HG02763 (cell line): ENCODE data around the gene KRTAP9-8.
"Not testable (repeated sequence)": the region's sequence is repeated elsewhere in the genome, so short reads cannot be mapped to it uniquely, and the experiment has no call there.

ENCODE experiments used
- ATAC-seq: cut with Tn5 transposase; IDR thresholded peaks from one replicate; pipeline ENCODE4 v1.9.1; 2021; ENCODE audit warnings: mild to moderate bottlenecking, moderate library complexity; ENCODE audit not compliant: unreplicated experiment

KRTAP9-8 gene, protein sequence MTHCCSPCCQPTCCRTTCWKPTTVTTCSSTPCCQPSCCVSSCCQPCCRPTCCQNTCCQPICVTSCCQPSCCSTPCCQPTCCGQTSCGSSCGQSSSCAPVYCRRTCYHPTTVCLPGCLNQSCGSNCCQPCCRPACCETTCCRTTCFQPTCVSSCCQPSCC

DNA sequence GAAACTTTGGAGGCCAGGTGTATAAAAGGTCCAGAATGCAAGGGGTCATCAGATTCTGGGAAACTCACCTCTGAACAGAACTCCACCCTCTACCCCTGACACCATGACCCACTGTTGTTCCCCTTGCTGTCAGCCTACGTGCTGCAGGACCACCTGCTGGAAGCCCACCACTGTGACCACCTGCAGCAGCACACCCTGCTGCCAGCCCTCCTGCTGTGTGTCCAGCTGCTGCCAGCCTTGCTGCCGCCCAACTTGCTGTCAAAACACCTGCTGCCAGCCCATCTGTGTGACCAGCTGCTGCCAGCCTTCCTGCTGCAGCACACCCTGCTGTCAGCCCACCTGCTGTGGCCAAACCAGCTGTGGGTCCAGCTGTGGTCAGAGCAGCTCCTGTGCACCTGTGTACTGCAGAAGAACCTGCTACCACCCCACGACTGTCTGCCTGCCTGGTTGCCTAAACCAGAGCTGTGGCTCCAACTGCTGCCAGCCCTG lies at the start of gene KRTAP9-8:
Gene KRTAP9-8, plus strand, starts transcription at position 51 of the 489 bp plus-strand sequence. Its CDS starts 53 bp downstream, at position 104.
- not testable (repeated sequence) for ATAC-seq

DNA sequence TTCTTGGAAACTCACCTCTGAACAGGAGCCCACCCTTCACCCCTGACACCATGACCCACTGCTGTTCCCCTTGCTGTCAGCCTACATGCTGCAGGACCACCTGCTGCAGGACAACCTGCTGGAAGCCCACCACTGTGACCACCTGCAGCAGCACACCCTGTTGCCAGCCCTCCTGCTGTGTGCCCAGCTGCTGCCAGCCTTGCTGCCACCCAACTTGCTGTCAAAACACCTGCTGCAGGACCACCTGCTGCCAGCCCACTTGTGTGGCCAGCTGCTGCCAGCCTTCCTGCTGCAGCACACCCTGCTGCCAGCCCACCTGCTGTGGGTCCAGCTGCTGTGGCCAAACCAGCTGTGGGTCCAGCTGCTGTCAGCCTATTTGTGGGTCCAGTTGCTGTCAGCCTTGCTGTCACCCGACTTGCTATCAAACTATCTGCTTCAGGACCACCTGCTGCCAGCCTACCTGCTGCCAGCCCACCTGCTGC lies 47.9 kb upstream of the KRTAP9-8 start, which contains the start of gene KRTAP9-1:
Gene KRTAP9-1, plus strand, starts transcription at position 51 of the 482 bp plus-strand sequence. Its CDS starts 0 bp downstream, at position 51.
- not testable (repeated sequence) for ATAC-seq

DNA sequence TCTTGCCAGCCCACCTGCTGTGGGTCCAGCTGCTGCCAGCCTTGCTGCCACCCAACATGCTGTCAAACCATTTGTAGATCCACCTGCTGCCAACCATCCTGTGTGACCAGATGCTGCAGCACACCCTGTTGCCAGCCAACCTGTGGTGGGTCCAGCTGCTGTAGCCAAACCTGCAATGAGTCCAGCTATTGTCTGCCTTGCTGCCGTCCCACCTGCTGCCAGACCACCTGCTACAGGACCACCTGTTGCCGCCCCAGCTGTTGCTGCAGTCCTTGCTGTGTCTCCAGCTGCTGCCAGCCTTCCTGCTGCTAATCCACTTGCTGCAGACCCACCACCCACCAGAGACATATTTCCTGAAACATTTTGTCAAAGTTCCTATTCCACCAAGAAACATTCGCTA lies 47.5 kb upstream of the KRTAP9-8 start:
- ATAC-seq = no peak

DNA sequence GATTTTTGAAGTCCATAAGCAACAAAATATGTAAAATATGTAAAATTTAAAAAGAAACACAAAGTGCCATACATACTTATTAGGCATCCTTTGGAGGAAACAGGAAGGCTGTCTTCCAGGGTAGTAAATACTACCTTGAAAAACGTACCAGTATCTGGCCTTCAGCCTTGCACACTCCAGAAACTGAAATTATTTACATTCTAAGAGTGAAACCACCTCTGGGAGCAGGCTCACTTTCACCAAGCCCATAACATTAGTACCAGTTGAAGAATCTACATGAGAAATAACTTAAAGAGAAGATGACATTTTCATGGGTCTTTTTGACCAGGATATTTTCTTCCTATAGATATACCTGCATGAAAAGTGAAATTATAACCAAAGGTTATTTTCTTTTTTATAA lies 41.7 kb upstream of the KRTAP9-8 start:
- ATAC-seq = no peak

DNA sequence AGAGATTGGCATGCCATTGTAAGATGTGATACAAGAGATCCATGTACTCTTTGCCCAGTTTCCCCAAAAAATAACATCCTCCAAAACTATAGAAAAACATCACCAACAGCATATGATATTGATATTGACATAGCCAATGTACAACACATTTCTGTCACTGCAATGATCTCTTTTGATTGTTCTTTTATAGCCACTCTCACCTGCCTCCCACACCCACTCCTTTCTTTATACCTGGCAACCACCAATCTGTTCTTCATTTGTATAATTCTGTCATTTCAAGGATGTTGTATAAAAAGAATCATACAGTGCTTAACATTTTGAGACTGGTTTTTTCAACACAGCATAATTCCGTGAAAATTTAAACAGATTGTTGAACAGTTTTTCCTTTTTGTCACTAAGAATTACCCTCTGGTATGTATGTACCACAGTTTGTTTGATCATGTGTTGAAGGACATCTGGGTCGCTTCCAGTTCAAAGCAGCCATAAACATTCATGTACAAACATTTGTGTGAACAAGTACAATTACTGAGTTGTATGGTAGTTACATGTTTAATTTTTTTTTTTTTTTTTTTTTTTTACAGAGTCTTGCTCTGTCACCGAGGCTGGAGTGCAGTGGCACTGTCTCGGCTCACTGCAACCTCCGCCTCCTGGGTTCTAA lies 38.2 kb upstream of the KRTAP9-8 start:
- no peak for ATAC-seq

DNA sequence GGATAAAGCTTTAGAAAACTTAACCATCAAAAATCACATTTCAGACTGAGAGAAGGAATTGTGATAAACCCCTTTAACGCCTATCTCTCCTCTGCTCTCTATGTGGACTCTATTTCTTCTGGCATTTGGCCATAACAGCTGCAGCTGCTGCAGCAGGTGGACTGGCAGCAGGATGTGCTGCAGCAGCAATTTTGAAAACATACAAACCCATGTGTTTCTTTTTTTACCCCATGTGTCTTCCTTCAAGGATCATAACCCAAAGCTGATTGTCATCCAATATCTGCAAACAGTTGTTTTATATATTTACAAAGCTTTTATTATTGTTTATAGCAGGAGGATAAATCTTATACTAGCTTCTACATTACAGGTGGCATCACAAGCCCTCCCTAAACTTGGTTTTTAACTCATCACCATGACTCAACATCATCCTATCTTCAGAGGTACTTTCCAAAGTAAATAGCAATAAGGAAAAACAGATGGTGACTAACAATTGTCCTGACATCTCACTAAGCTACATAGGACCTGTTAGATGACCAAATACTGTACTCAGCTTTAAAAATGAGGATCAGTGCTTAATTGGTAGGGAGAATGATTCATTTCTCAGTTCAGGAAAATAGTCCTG lies 25.8 kb upstream of the KRTAP9-8 start:
- ATAC-seq = no peak

DNA sequence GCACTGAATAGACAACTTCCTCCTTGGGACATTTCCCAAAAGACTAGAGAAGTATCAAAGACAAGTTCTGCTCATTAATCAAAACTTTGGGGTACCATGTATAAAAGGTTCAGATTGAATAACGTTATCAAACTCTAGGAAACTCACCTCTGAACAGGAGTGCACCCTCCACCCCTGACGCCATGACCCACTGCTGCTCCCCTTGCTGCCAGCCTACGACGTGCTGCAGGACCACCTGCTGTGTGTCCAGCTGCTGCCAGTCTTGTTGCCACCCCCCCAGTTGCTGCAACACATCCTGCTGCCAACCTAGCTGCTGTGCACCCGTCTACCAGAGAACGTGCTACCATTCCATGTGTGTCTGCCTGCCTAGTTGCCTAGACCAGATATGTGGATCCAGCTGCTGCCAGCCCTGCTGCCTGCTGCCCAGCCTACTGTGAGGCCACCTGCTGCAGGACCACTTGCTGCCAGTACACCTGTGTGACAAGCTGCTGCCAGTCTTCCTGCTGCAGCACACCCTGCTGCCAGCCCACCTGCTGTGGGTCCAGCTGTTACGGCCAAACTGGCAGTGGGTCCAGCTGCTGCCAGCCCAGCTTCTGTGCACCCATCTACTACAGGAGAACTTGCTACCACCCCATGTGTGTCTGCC lies 25.2 kb upstream of the KRTAP9-8 start:
- ATAC-seq = no peak

DNA sequence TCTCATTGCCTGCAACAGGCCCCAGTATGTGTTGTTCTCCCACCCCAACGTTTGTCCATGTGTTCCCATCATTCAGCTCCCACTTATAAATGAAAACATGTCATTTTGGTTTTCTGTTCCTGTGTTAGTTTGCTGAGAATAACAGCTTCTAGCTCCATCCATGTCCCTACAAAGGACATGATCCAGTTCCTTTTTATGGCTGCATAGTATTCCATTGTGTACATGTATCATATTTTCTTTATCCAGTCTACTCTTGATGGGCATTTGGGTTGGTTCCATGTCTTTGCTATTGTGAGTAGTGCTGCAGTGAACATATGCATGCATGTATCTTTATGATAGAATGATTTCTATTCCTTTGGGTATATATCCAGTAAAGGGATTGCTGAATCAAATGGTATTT lies 22.1 kb upstream of the KRTAP9-8 start:
- no peak for ATAC-seq

DNA sequence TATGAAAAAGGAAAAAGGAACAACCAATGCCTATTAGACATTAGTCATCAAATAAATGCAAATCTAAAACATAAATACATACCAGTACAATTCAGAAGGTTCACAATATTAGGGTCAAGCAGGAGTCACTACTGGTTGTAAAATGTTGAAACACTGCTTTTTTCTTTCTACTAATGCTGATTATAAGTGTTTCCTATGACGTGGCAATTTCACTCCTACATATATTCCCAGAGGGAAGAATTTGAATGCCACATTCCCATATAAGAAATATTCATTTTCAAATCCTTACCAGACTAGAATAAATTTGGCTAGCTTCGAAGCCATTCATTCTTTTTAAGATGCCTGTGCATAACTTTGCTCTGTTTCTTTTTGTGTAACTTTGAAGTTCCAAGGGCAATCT lies 14.0 kb upstream of the KRTAP9-8 start:
- ATAC-seq = no peak

DNA sequence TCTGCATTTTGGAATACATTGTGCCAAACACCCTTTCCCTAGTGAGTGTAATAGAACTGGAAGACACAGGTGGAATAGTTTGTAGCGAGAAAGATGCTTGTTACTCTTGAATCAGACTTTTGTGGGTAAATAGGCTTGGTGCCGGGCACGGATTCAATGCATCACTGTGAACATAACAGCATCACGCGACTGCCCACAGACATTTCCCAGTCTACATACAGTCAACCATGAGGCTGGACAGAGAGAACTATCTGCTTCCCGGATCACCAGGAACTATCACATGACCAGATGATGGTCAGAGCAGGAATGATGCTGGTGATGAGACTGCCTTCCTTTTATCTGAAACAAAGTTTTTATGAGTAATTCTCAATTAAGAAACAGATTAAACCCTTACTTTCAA lies 11.7 kb upstream of the KRTAP9-8 start:
- no peak for ATAC-seq

DNA sequence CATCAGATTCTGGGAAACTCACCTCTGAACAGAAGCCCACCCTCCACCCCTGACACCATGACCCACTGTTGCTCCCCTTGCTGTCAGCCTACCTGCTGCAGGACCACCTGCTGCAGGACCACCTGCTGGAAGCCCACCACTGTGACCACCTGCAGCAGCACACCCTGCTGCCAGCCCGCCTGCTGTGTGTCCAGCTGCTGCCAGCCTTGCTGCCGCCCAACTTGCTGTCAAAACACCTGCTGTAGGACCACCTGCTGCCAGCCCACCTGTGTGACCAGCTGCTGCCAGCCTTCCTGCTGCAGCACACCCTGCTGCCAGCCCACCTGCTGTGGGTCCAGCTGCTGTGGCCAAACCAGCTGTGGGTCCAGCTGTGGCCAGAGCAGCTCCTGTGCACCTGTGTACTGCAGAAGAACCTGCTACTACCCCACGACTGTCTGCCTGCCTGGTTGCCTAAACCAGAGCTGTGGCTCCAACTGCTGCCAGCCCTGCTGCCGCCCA lies 11.2 kb upstream of the KRTAP9-8 start, which contains the start of gene KRTAP9-2:
Gene KRTAP9-2, plus strand, starts transcription at position 51 of the 498 bp plus-strand sequence. Its CDS starts 7 bp downstream, at position 58.
- not testable (repeated sequence) for ATAC-seq

DNA sequence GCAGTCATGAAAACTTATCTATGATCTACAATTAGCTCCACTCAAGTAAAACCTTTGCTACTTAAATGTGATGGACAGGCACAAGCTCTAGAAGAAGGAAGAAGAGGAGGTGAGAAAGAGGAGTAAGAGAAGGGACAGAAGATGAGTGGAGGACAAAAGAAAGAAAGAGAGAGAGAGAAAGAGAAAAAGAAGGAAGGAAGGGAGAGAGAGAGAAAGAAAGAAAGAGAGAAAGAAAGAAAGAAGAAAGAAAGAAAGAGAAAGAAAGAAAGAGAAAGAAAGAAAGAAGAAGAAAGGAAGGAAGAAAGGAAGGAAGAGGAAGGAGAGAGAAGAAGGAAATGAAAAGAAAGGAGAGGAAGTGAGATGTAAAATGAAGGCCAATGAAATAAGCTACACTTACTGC lies 7.7 kb upstream of the KRTAP9-8 start:
- ATAC-seq = no peak

DNA sequence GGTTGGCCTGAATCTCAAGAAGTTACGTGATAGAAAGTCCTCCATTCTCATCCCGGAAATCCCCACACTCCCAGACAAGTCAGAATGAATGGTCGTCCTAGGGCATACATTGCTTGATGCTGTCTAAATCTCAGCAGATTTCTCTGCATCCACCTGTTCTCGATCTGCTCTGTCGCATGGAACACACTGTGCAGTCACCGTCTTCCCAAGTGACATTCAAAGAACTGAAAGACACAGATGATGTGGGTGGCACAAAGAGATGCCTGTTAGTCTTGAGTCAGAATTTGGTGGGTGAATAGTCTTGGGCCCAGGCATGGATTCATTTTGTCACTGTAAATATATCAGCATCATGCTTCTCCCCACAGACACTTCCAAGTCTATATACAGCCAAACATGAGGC lies 6.1 kb upstream of the KRTAP9-8 start:
- no peak for ATAC-seq

DNA sequence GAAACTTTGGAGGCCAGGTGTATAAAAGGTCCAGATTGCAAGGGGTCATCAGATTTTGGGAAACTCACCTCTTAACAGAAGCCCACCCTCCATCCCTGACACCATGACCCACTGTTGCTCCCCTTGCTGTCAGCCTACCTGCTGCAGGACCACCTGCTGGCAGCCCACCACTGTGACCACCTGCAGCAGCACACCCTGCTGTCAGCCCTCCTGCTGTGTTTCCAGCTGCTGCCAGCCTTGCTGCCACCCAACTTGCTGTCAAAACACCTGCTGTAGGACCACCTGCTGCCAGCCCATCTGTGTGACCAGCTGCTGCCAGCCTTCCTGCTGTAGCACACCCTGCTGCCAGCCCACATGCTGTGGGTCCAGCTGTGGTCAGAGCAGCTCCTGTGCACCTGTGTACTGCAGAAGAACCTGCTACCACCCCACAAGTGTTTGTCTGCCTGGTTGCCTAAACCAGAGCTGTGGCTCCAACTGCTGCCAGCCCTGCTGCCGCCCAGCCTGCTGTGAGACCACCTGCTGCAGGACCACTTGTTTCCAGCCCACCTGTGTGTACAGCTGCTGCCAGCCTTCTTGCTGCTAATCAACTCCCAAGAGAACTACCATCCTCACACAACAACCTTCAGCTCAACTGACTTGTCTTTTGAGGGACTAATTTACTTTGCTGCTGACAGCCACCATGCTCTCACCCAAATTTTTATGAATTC lies 5.2 kb upstream of the KRTAP9-8 start, which contains the start of gene KRTAP9-3:
Gene KRTAP9-3, plus strand, starts transcription at position 51 of the 707 bp plus-strand sequence. Its CDS starts 53 bp downstream, at position 104.
- ATAC-seq = not testable (repeated sequence)

DNA sequence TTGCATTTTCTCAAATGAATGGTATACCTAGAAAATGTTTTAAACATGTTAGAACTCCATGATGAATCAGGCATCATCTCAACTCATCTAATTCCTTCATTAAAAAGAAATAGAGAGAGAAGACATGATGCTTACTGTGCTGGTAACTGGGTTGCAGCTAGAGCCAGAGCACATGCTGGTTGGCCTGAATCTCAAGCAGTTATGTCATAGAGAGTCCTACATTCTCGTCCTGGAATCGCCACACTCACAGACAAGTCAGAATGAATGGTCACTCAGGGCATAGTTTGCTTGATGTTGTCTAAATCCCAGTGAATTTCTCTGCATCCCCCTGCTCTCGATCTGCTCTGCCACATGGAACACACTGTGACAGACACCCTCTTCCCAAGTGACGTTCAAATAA lies 683 bp upstream of the KRTAP9-8 start:
- not testable (repeated sequence) for ATAC-seq

DNA sequence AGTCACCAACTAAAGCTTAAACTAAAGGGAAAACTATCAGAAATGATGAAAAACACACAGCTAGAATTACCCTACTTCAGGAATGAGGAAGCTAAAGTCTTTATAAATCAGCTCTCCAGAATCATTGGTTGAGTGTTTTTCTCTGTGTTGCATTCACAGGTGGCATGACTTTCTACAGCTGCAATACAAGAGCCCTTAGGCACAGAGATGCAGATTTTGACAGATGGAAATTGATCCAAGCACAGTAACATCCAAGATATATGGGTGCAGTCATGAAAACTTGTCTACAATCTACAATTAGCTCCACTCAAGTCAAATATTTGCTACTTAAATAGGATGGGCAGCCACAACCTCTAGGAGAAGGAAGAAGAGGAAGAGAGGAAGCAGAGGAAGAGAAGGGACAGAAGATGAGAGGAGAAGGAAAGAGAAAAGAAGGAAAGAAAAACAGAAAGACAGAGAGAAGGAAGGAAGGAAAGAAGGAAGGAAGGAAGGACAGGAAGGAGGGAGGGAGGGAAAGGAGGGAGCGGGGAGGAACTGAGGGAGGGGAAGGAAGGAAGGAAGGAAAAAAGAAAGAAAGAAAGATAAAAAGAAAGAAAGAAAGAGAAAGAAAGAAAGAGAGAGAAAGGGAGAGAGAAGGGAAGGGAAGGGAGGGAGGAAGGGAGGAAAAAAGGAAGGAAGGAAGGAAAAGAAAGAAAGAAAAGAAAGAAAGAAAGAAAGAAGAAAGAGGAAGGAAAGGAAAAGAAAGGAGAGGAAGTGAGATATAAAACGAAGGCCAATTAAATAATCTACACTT lies 9.4 kb downstream of the KRTAP9-8 start:
- not testable (repeated sequence) for ATAC-seq

DNA sequence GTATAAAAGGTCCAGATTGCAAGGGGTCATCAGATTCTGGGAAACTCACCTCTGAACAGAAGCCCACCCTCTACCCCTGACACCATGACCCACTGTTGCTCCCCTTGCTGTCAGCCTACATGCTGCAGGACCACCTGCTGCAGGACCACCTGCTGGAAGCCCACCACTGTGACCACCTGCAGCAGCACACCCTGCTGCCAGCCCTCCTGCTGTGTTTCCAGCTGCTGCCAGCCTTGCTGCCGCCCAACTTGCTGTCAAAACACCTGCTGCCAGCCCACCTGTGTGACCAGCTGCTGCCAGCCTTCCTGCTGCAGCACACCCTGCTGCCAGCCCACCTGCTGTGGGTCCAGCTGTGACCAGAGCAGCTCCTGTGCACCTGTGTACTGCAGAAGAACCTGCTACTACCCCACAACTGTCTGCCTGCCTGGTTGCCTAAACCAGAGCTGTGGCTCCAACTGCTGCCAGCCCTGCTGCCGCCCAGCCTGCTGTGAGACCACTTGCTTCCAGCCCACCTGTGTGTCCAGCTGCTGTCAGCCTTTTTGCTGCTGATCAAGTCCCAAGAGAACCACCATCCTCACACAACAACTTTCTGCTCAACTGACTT lies 11.9 kb downstream of the KRTAP9-8 start, which contains the start of gene KRTAP9-4:
Gene KRTAP9-4, plus strand, starts transcription at position 51 of the 604 bp plus-strand sequence. Its CDS starts 34 bp downstream, at position 85.
- not testable (repeated sequence) for ATAC-seq

DNA sequence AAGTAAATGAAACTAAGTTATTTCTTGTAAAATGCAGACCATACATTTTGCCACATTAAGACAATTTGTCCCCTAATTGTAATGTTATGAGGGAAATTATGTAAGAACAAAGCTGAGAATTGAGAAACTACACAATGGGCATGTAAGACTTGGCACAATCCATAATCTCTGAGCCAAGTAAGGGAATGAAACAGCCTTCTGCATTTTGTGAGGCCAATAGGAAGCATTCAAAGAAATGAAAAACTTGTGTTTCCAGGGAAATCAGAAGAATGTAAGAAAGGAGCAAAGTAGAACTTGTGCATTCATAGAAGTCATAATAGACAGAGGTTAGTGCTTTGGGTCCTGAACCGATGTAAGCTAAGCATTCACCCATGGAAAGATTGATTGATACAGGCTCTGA lies 13.5 kb downstream of the KRTAP9-8 start:
- no peak for ATAC-seq

DNA sequence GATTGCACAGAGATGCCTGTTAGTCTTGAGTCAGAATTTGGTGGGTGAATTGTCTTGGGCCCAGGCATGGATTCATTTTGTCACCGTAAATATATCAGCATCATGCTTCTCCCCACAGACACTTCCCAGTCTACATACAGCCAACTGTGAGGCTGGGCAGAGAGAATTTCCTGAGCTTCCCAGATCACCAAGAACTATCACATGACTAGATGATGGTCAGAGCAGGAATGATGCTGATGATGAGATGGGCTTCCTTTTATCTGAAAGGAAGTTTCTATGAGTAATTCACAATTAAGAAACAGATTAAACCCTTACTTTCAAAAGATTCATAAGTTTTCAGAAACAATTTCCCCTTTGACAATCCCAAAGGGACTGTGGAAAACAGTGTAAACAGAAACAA lies 17.1 kb downstream of the KRTAP9-8 start:
- ATAC-seq = no peak
